Suprapubic skin (tissue), 4 donors: Measurements from ENCODE around the gene MICAL2. TPM values are rescaled to one million over a fixed set of nuclear protein-coding genes. Genes with fewer than 3 reads are reported as not detected.

Experiments used
- DNase-seq, 2 donors: peaks; one replicate each; pipeline ENCODE4 v3.0.0-alpha.2; 2019; ENCODE audit warnings: low spot score in 2 of 2
- H3K27ac ChIP-seq: fragments of 200-600 bp; sonication (generic); one replicate; pipeline ENCODE4 v1.5.1; 2019
- H3K27me3 ChIP-seq: fragments of 200-600 bp; sonication (generic); one replicate; pipeline ENCODE4 v1.5.1; 2019
- H3K36me3 ChIP-seq: fragments of 200-600 bp; sonication (generic); one replicate; pipeline ENCODE4 v1.5.1; 2019
- H3K4me1 ChIP-seq: fragments of 200-600 bp; sonication (generic); one replicate; pipeline ENCODE4 v1.5.1; 2019
- H3K4me3 ChIP-seq: fragments of 200-600 bp; sonication (generic); one replicate; pipeline ENCODE4 v1.5.1; 2019; ENCODE audit warnings: mild to moderate bottlenecking
- H3K9me3 ChIP-seq: fragments of 200-600 bp; sonication (generic); one replicate; pipeline ENCODE4 v1.5.1; 2019
- CTCF ChIP-seq, 2 donors: fragments of 200-600 bp in 1 of 2; fragments of 450-650 bp in 1 of 2; sonication (generic) in 1 of 2; IDR thresholded peaks; one replicate each; pipeline ENCODE4 v1.5.1; 2016 to 2019; ENCODE audit warnings: antibody characterized with exemption in 2 of 2, mild to moderate bottlenecking in 1 of 2, moderate library complexity in 1 of 2
- EP300 ChIP-seq: sonication (generic); formaldehyde crosslinking; IDR thresholded peaks from one replicate; pipeline ENCODE4 v1.6.1; 2017; ENCODE audit warnings: antibody characterized with exemption
- POLR2A ChIP-seq, 2 donors: fragments of 450-650 bp; IDR thresholded peaks; one replicate each; pipeline ENCODE4 v1.6.1; 2017; ENCODE audit warnings: antibody characterized with exemption in 2 of 2, mild to moderate bottlenecking in 2 of 2, moderate library complexity in 2 of 2
- POLR2AphosphoS5 ChIP-seq, 3 donors: sonication (generic); formaldehyde crosslinking; IDR thresholded peaks; one replicate each; pipeline ENCODE4 v1.6.1; 2017; ENCODE audit warnings: antibody characterized with exemption in 3 of 3
- WGBS: methylation state at CpG from one replicate; pipeline ENCODE4 v1.1.5; 2018; 5-methylcytosine and 5-hydroxymethylcytosine counted together
- total RNA-seq, 4 donors: library from RNA; depleted of rRNA; stranded (reverse); fragments of >200 nt; gene quantifications; one replicate each; pipeline ENCODE4 v1.1.0, GENCODE V29; 2016

The MICAL2 gene
- total RNA-seq, 4 donors from 2014 or later, result 117 to 232 (median 164) TPM

- H3K27me3 ChIP-seq, result no peaks in the 10 kb centered on the region
- peak in 1 of 2 donors; percentile 22 for DNase-seq
- H3K9me3 ChIP-seq, result no peaks in the 10 kb centered on the region
- H3K4me3 ChIP-seq, result no peak overlapping the region
- H3K4me1 ChIP-seq, result peaks cover 68% of the 10 kb centered on the region
- no peak overlapping the region for H3K27ac ChIP-seq
- H3K36me3 ChIP-seq, result no peaks in the 10 kb centered on the region
- WGBS, result 70% methylated on average over 2 of the region's 2 CpGs
- TF ChIP-seq POLR2AphosphoS5 (IDR thresholded peaks at IDR 0.05), result no peak
- no peak for TF ChIP-seq EP300
- no peak for TF ChIP-seq POLR2A (IDR thresholded peaks at IDR 0.05)
- TF ChIP-seq CTCF (IDR thresholded peaks at IDR 0.05), result no peak
Measured at GRCh38 chr11:12089473-12089872, 20.9 kb upstream of the MICAL2 start.

GRCh38 chr11:12090061-12090591, 20.3 kb upstream of the MICAL2 start:
- H3K4me3 ChIP-seq, result no peak overlapping the region
- WGBS, result 14% methylated on average over 4 of the region's 4 CpGs

GRCh38 chr11:12090761-12091258, 19.6 kb upstream of the MICAL2 start:
- H3K4me1 ChIP-seq, result peaks cover 59% of the 10 kb centered on the region
- no peaks in the 10 kb centered on the region for H3K9me3 ChIP-seq
- WGBS, result 56% methylated on average over 4 of the region's 4 CpGs
- H3K27me3 ChIP-seq, result no peaks in the 10 kb centered on the region
- H3K4me3 ChIP-seq, result no peak overlapping the region
- peak in 1 of 2 donors; percentile 53 for DNase-seq
- no peak overlapping the region for H3K27ac ChIP-seq
- TF ChIP-seq POLR2A (IDR thresholded peaks at IDR 0.05), result no peak
- TF ChIP-seq CTCF (IDR thresholded peaks at IDR 0.05), result no peak
- no peak for TF ChIP-seq POLR2AphosphoS5 (IDR thresholded peaks at IDR 0.05)
- no peak for TF ChIP-seq EP300
- H3K36me3 ChIP-seq, result no peaks in the 10 kb centered on the region

More at GRCh38 chr11:12090061-12090591, 20.3 kb upstream of the MICAL2 start:
- no peaks in the 10 kb centered on the region for H3K36me3 ChIP-seq
- H3K27ac ChIP-seq, result peak overlapping the region; percentile 59
- TF ChIP-seq POLR2A (IDR thresholded peaks at IDR 0.05) (no peak), EP300 (no peak), CTCF (IDR thresholded peaks at IDR 0.05) (no peak), POLR2AphosphoS5 (IDR thresholded peaks at IDR 0.05) (no peak)
- H3K4me1 ChIP-seq, result peaks cover 66% of the 10 kb centered on the region
- peak in 1 of 2 donors; percentile 62 for DNase-seq
- H3K9me3 ChIP-seq, result no peaks in the 10 kb centered on the region
- H3K27me3 ChIP-seq, result no peaks in the 10 kb centered on the region

- Histone ChIP-seq H3K4me1 (peaks cover 47% of the 10 kb centered on the region), H3K36me3 (no peaks in the 10 kb centered on the region), H3K27ac (no peak overlapping the region), H3K9me3 (no peaks in the 10 kb centered on the region), H3K27me3 (no peaks in the 10 kb centered on the region), H3K4me3 (no peak overlapping the region)
- DNase-seq, result no peak
- 82% methylated on average over 4 of the region's 4 CpGs for WGBS
- no peak for TF ChIP-seq EP300
- no peak for TF ChIP-seq CTCF (IDR thresholded peaks at IDR 0.05)
- TF ChIP-seq POLR2A (IDR thresholded peaks at IDR 0.05), result no peak
- TF ChIP-seq POLR2AphosphoS5 (IDR thresholded peaks at IDR 0.05), result no peak
Measured at GRCh38 chr11:12091956-12092558, 18.3 kb upstream of the MICAL2 start.

GRCh38 chr11:12092714-12093113, 17.7 kb upstream of the MICAL2 start:
- Histone ChIP-seq H3K36me3 (no peaks in the 10 kb centered on the region), H3K4me1 (peaks cover 40% of the 10 kb centered on the region), H3K4me3 (no peak overlapping the region), H3K27me3 (no peaks in the 10 kb centered on the region), H3K27ac (no peak overlapping the region), H3K9me3 (no peaks in the 10 kb centered on the region)
- 76% methylated on average over 6 of the region's 6 CpGs for WGBS
- peak in 1 of 2 donors; percentile 43 for DNase-seq
- TF ChIP-seq EP300 (no peak), POLR2A (IDR thresholded peaks at IDR 0.05) (no peak), POLR2AphosphoS5 (IDR thresholded peaks at IDR 0.05) (no peak), CTCF (IDR thresholded peaks at IDR 0.05) (no peak)
